HG02759 (cell line): Measurements from ENCODE around the gene SIGLEC1.

ENCODE experiments used
- ATAC-seq: cut with Tn5 transposase; IDR thresholded peaks from one replicate; pipeline ENCODE4 v1.9.1; 2021; ENCODE audit warnings: mild to moderate bottlenecking, moderate library complexity; ENCODE audit not compliant: unreplicated experiment

The SIGLEC1 gene

GRCh38 chr20:3729378-3729777 is 17.0 kb upstream of the SIGLEC1 start:
- no peak for ATAC-seq

DNA sequence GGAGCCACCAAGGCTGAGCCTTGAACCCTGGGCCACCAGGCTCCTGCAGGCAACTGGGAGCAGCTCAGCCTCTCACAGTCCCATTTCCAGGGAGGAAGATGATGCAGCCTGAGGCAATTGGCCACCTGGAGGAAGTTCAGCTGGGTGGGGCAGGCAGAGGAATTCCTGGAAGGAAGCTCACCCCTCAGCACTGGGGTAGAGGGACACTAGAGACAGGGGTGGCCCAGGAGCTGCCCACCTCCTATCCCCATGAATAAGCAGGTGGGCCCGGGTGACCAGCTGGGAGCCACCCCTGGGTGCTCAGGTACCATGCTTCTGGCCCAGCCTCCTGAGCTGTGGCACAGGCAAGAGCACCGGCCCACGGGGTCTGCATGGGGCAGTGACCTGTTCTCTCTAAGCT is 16.5 kb upstream of the SIGLEC1 start:
- ATAC-seq = no peak

DNA sequence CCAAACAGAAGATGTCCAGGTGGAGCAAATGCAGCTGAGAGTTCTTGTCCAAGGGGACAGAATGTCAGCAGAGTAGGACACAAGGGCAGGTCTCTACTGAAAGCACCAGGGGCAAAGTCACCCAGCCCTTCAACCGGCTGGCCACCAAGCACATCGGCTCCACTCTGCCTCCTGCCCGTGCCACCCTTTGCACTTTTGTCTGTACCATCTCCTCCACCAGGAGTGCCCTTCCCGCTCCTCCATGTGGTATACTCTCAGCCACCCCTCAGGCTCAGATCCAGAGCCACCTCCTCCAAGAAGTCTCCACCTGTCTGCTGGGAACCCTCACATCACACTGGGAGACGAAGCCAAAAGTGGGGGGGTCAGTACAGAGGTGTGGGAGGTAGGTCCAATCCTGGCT is 16.0 kb upstream of the SIGLEC1 start:
- ATAC-seq = no peak

- no peak for ATAC-seq
Measured at GRCh38 chr20:3727401-3728021, 15.1 kb upstream of the SIGLEC1 start.

GRCh38 chr20:3724356-3724755 is 12.0 kb upstream of the SIGLEC1 start:
- ATAC-seq = no peak

DNA sequence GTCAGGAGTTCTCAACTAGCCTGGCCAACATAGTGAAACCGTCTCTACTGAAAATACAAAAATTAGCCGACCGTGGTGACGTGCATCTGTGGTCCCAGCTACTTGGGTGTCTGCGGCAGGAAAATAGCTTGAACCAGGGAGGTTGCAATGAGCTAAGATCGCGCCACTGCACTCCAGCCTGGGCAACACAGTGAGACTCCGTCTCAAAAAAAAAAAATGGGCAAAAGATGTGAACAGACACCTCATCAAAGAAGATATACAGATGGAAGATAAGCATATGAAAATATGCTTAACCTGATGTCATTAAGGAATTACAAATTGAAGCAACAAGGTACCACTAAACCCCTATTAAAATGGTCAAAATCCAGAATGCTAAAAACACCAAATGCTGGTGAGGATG is 10.9 kb upstream of the SIGLEC1 start:
- ATAC-seq = no peak

GRCh38 chr20:3721912-3722311 is 9.5 kb upstream of the SIGLEC1 start:
- ATAC-seq = no peak

- ATAC-seq = no peak
Measured at GRCh38 chr20:3720626-3721025, 8.2 kb upstream of the SIGLEC1 start.

- ATAC-seq = no peak
Measured at GRCh38 chr20:3720068-3720467, 7.7 kb upstream of the SIGLEC1 start.

- no peak for ATAC-seq
Measured at GRCh38 chr20:3719046-3719445, 6.6 kb upstream of the SIGLEC1 start.

- ATAC-seq = no peak
Measured at GRCh38 chr20:3716195-3716834, 3.9 kb upstream of the SIGLEC1 start.

- ATAC-seq = no peak
Measured at GRCh38 chr20:3714092-3714491, 1.7 kb upstream of the SIGLEC1 start.

GRCh38 chr20:3711484-3711941 is 887 bp downstream of the SIGLEC1 start:
- ATAC-seq = no peak

DNA sequence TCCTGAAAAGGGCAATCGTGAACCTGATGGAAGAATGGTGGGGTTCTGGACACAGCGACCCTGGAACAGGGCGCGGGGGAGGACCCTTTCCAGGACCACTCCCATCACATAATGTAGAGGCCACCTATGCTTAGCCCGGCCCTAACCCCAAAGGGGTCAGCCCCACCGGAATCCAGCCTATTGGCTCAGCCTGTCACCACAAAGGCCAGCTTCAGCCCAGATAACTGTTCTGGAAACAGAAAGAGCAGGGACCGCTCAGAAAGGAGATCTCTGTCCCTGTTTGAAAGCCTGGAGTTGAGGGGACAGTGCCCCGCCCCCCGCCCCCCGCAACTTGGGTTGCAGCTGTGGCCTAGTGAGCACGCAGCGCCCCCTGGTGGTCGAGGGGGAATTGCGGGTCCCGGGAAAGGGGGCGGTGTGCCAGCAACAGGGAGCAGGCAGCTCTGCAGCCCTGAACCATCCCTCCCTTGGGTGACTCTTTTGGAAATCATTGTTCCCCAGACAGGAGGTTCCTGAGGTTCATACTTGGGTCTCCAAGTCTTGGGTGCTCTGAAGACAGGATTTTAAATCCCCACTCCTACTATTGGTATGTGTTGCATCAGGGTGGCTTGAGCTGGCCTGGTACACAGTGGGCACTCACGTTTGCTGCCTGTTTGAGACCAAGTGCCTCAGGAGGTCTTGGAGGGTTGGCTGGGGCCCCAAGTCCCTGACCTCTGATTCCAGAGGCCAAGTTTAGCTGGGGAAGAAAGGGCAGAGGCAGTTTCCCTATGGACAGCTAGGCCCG is 1.5 kb downstream of the SIGLEC1 start:
- ATAC-seq = peak; percentile 54

- no peak for ATAC-seq
Measured at GRCh38 chr20:3710011-3710466, 2.4 kb downstream of the SIGLEC1 start.

DNA sequence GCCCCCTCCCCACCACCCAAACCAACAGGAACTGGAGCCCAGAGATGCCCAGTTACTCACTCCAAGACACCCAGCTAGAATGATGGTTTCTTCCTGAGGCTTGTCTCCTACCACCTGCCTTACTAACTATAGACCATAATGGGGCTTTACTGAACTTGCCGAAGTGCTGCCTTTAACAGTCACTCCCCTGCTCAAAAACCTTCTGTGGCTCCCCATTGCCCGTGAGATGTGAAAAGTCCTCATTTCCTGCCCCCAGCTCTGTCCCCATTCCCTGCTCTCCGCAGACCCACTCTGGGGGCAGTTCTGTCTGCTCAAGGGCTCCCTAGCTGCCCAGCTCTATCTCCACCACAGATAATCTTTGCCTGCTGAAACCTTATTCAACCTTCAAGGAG is 4.9 kb downstream of the SIGLEC1 start:
- no peak for ATAC-seq

DNA sequence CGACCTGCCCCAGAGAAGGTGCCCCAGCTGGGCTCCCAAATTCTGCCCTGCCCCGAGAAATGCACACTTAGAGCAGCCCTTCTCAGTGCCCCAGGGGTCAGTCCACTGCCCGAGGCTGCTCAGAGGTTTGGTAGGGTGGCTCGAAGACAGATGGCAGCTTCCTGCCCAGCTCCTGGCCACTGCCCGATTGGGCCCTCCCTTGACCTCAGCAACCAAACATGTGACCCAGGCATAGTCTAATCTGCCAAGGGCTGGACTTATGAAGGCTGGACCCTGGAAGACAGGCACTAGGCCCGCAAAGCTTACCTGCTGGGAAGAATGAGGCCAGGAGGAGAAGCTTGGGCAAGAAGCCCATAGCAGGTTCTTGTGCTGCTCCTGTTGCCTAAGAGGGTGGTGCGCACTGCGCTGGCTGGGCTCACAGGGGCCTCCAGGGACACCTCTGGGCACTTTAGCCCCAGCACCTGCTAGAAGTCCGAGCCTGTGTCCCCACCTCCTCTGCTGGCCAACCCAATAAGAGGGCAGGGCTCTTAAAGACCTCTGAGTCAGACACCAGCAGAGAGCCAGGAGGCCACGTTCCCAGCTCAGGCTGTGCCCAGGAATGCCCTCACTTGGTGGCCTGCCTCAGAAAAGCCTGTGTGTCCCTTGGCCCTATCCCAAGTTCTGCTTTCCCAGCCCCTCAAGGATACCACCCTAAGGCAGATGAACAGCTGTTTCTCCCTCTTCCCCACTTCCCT is 5.5 kb downstream of the SIGLEC1 start:
- no peak for ATAC-seq

DNA sequence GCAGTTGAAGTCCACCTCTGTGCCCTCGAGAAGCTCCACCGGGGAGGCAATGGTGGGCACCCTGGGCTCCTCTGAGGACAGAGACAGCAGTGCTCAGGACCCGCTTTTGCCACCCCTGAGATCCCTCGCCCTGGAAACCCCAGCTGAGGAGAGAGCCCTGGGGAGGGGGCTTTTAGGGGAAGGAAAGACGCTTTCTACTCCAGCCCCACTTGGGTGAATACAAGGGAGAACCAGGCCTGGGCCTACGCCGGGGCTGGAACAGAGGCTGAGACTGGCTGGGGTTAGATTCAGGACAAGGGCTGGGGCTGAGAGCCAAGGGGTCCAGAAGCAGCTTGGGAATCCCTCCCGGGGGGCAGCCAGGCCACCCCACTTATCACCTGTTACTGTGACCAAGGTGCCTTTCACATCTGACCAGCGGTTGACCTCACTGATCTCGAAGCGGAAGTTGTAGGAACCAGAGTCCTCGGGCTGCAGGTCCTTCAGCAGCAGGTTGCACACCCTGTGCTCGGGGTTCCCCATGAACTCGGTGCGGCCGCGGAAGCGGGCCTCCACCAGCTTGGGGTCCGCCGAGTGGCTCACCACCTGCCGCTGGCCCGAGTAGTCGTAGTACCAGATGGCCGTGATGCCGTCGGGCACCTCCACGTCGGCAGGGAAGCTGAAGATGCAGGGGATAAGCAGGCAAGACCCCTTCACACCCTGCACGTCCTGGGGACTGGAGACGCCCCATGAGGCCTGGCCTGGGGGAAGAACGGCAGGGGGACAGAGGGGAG is 6.2 kb downstream of the SIGLEC1 start:
- no peak for ATAC-seq

DNA sequence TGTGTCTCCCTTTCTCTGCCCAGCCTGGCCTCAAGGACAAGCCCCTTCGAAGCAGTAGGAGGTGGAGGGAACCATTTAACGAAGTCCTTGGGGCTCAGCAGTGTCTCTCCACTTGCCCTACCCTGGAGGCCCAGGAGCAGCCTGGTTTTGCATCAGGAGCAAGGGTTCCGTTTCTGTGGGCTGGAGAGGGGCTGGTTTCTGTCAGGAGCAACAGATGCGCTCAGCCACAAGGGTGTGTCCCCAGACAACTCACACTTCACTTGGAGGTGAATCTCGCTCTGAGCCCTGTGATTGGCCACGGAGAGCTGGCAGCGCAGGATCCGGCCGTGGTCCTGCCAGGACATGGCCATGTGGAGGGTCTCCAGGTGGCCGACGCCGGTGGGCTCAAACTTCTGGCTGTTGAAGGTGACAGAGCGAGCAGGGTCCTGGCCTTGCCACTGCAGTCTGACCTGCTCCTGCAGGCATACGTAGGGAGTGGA is 6.9 kb downstream of the SIGLEC1 start:
- ATAC-seq = no peak

DNA sequence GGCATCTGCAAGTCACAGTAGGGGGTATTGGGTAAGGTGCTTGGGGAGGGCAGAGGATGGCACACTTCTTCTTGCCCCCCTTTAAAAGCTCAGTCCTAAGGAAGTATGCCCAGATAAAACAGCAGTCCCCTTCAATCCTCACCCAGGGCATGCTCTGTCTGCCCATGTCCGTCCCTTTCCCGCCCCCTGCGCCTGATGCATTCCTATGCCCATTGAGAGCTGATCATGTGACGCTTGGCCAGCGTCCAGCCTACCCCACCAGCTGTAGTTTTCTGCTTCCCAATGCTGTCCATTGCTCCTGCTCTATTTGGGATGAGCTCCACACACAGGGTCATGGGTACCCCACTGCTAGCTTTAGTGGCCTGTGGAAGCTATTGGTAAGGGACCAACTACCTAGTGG is 8.3 kb downstream of the SIGLEC1 start:
- no peak for ATAC-seq
